Pancreas (tissue), 10 donors: ENCODE data around the gene CD69. TPM values are rescaled to one million over a fixed set of nuclear protein-coding genes. Genes with fewer than 3 reads are reported as not detected.

Experiments
- ATAC-seq, 4 donors: fragments of 200-7000 bp; cut with Tn5 transposase; one replicate each; pipeline versions ENCODE4 v1.8.0 to v1.9.1; 2020; ENCODE audit warnings: mild to moderate bottlenecking in 4 of 4, moderate library complexity in 4 of 4
- DNase-seq, 6 donors: peaks; one replicate each; pipeline ENCODE4 v3.0.0-alpha.2; 2020
- FAIRE-seq: peaks from 2 replicates; lab custom pipeline; 2012; peaks lifted over from hg19 to GRCh38; lab: Jason Lieb, UNC
- H3K27ac ChIP-seq, 4 donors: fragments of 200-600 bp; sonication (generic); 1 replicate in 3 of 4; 2 replicates in 1 of 4; pipeline versions ENCODE4 v1.5.0 to v1.8.0; 2020
- H3K27me3 ChIP-seq, 4 donors: fragments of 200-600 bp; one replicate each; pipeline ENCODE4 v1.8.0; 2021
- H3K36me3 ChIP-seq, 3 donors: fragments of 200-600 bp; sonication (generic) in 1 of 3; one replicate each; pipeline versions ENCODE4 v1.5.0 to v1.8.0; 2020 to 2021
- H3K4me1 ChIP-seq, 3 donors: fragments of 200-600 bp; one replicate each; pipeline ENCODE4 v1.8.0; 2021
- H3K4me3 ChIP-seq, 4 donors: fragments of 200-600 bp; sonication (generic) in 2 of 4; one replicate each; pipeline versions ENCODE4 v1.5.0 to v1.8.0; 2020 to 2021
- H3K9me3 ChIP-seq, 4 donors: fragments of 200-600 bp; one replicate each; pipeline ENCODE4 v1.8.0; 2021
- WGBS, 2 donors: extraction: QIAGEN DNeasy Blood & Tissue Kit; methylation state at CpG; one replicate each; pipeline ENCODE4 v1.1.7; 2013; 5-methylcytosine and 5-hydroxymethylcytosine counted together
- intact Hi-C, 3 donors: fragments of 100-400 bp; cut with DNase I; formaldehyde crosslinking; loops; one replicate each; pipeline versions ENCODE4 v1.11.1 to v1.14.2; 2022
- polyA plus RNA-seq, 2 donors: library from polyadenylated mRNA; stranded (reverse); fragments of 200-250 nt; gene quantifications; one replicate each; pipeline ENCODE4 v1.2.3, GENCODE V29; 2013
- total RNA-seq, 6 donors: library from RNA; stranded (reverse); fragmentation: NEBNext Ultra II Directional in 4 of 6; extraction: Animal tissue kit (Norgen Biotek cat#: 25700) in 4 of 6; gene quantifications; one replicate each; pipeline versions ENCODE4 v1.2.1 to v1.2.4, GENCODE V29; 2021 to 2023
- TF ChIP-seq, protein P1 (sequence below), 4 donors: fragments of 200-600 bp; sonication (generic) in 3 of 4; IDR thresholded peaks; one replicate each; pipeline versions ENCODE4 v1.5.0 to v1.8.0; 2021; ENCODE audit warnings: antibody characterized with exemption in 4 of 4
- donor health status: healthy with polysubstance abuse.
- donor health status: DM: no; HTN: no; CAD: no; lungs with moderate emphysema.
- donor health status: DM: no; HTN: no; CAD: no.
- donor health status: control.
- donor health status: control.
- donor health status: Bipolar disorder and iron deficiency.
- donor health status: DM: yes; HTN: yes; CAD: no.
- donor health status: DM: no; HTN: no; CAD: no.
- donor health status: DM: no; HTN: no; CAD: no.
- donor health status: DM: yes; HTN: yes; CAD: no.

CD69 gene
- total and polyA plus RNA-seq, 8 donors = 0.12 to 1.9 (median 0.48) TPM

DNA sequence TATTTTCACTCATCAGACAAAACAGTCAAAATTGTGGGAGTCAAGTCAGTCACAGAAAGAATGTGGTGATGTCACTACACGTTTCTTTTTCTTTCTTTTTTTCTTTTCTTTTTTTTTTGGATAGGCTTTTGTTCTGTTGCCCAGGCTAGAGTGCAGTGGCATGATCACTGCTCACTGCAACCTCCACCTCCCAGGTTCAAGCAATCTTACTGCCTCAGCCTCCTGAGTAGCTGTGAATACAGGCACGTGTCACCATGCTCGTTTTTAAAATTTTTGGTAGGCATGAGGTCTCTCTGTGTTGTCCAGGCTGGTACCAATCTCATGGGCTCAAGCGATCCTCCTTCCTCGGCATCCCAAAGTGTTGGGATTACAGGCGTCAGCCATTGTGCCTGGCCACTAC is 30.1 kb downstream of the CD69 start:
- 64 to 65% methylated on average over 6 of the region's 6 CpGs for WGBS, 2 donors
- Histone ChIP-seq H3K27ac (no peak overlapping the region), H3K4me3 (no peak overlapping the region), H3K27me3 (no peaks in the 10 kb centered on the region), H3K9me3 (no peaks in the 10 kb centered on the region), H3K4me1 (no peaks in the 10 kb centered on the region), H3K36me3 (no peaks in the 10 kb centered on the region)
- intact Hi-C loops = no loop called here
- TF ChIP-seq, protein P1, sequence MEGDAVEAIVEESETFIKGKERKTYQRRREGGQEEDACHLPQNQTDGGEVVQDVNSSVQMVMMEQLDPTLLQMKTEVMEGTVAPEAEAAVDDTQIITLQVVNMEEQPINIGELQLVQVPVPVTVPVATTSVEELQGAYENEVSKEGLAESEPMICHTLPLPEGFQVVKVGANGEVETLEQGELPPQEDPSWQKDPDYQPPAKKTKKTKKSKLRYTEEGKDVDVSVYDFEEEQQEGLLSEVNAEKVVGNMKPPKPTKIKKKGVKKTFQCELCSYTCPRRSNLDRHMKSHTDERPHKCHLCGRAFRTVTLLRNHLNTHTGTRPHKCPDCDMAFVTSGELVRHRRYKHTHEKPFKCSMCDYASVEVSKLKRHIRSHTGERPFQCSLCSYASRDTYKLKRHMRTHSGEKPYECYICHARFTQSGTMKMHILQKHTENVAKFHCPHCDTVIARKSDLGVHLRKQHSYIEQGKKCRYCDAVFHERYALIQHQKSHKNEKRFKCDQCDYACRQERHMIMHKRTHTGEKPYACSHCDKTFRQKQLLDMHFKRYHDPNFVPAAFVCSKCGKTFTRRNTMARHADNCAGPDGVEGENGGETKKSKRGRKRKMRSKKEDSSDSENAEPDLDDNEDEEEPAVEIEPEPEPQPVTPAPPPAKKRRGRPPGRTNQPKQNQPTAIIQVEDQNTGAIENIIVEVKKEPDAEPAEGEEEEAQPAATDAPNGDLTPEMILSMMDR (IDR thresholded peaks at IDR 0.05) = no peak
- no peak for ATAC-seq
- no peak for DNase-seq
- no peak for FAIRE-seq

DNA sequence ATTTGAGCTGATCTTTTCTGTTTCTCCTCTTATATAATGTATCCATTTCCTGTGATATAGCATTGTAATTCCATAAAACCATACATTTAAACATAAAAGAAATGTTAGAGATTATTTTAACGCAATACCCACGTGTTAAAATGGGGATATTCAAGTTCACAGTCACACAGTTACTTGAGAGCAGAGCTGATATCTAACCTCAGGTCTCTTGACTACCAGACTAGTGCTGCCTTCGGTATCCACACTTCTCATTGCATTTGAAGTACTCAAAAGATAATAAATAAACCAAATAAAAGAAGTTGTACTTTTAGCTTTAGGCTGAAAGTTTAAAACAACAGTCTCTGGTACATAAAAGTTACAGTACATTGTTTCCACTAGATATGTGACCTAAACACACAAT is 30.7 kb downstream of the CD69 start:
- H3K4me1 ChIP-seq = no peaks in the 10 kb centered on the region
- H3K4me3 ChIP-seq = no peak overlapping the region
- no peaks in the 10 kb centered on the region for H3K9me3 ChIP-seq
- H3K36me3 ChIP-seq = no peaks in the 10 kb centered on the region
- no peaks in the 10 kb centered on the region for H3K27me3 ChIP-seq
- ATAC-seq = no peak
- no peak for FAIRE-seq
- intact Hi-C loops = no loop called here
- 50 to 66% methylated on average over 3 of the region's 3 CpGs for WGBS, 2 donors
- TF ChIP-seq, protein P1 (IDR thresholded peaks at IDR 0.05) = no peak
- DNase-seq = no peak
- H3K27ac ChIP-seq = no peak overlapping the region

DNA sequence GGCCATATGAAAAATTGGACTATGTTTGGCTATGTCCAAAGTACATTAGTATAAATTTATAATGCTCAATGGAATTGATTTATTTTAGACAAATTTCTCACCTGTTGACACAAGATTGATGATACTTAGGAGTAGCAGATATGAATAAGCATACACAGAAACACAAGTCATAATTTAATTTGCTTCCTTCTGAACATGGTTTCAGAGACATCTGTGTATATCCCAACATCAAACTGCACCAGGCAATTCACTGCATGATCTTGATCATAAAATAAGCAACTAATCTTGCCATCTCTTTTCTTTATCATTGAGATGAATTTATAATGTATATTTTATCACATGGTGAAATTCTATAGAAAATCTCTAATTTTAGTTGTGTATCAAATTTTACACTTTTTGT is 31.6 kb downstream of the CD69 start:
- H3K27me3 ChIP-seq = no peaks in the 10 kb centered on the region
- TF ChIP-seq, protein P1 (IDR thresholded peaks at IDR 0.05) = no peak
- FAIRE-seq = no peak
- H3K36me3 ChIP-seq = no peaks in the 10 kb centered on the region
- H3K27ac ChIP-seq = no peak overlapping the region
- no peak overlapping the region for H3K4me3 ChIP-seq
- ATAC-seq = no peak
- intact Hi-C loops = no loop called here
- no peaks in the 10 kb centered on the region for H3K9me3 ChIP-seq
- DNase-seq = no peak
- no peaks in the 10 kb centered on the region for H3K4me1 ChIP-seq

DNA sequence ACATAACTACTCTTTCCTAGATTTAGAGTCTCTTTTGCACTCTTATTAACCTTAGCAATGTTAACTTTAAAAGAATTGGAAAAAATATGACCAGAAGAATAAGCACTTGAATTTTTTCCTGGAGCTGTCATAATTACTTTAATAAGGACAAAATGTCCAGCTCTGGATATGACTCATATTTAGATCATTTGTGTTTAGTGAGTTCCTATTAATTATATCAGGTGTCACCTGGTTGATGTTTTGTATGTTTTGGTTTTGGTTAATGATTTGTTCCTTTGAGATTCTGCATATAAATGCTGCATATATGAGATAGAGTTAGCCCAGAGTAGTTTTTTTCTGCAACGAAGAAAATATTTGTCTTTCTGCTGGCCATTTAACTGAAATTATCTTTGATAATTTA is 32.9 kb downstream of the CD69 start:
- Histone ChIP-seq H3K9me3 (no peaks in the 10 kb centered on the region), H3K27me3 (no peaks in the 10 kb centered on the region), H3K4me1 (no peaks in the 10 kb centered on the region), H3K36me3 (no peaks in the 10 kb centered on the region), H3K4me3 (no peak overlapping the region), H3K27ac (no peak overlapping the region)
- FAIRE-seq = no peak
- WGBS, 2 donors = 20 to 37% methylated on average over 1 of the region's 1 CpG
- TF ChIP-seq, protein P1 (IDR thresholded peaks at IDR 0.05) = no peak
- DNase-seq = no peak
- intact Hi-C loops = no loop called here
- ATAC-seq = no peak

DNA sequence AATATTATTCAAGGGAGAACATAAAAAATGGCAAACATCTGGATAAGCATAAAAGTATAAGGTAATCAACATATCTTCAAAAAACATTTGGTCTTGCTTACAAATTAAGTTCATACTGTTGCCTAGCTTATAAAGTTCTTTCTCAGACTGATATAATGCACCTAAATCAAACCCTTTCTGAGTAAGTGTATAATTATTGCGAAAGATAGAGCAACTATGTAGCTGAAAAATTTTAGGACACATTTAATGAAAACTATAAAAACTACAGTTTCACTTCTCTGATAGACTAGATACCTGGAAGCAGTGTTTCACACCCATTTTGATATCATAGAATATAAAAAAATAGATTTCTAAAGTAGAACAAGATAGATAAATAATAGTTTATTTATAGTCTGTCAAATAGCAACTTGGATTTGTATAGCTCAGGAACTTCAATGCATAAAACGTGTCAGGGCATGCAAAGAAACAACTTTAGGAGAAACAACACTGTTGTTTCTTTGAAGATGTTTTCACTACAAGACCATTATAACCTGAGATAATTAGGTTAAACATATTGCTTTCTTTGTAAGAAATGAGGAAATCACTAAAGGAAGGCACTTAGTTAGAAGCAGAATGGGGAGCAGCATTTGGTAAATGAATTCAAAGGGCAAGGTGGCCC is 35.4 kb downstream of the CD69 start:
- Histone ChIP-seq H3K27me3 (no peaks in the 10 kb centered on the region), H3K4me3 (no peak overlapping the region), H3K4me1 (peaks cover 0 to 6% (median 0%) of the 10 kb centered on the region in 3 donors), H3K27ac (no peak overlapping the region), H3K36me3 (no peaks in the 10 kb centered on the region), H3K9me3 (no peaks in the 10 kb centered on the region)
- ATAC-seq (no peak), DNase-seq (no peak), FAIRE-seq (no peak)
- TF ChIP-seq, protein P1 (IDR thresholded peaks at IDR 0.05) = no peak
- WGBS, 2 donors = 53 to 78% methylated on average over 2 of the region's 2 CpGs
- intact Hi-C loops = no loop called here
